Right lobe of liver (tissue), 6 donors: Measurements from ENCODE around the gene DIRAS3. TPM values are rescaled to one million over a fixed set of nuclear protein-coding genes. Genes with fewer than 3 reads are reported as not detected.

Experiments used
- ATAC-seq, 4 donors: fragments of 200-7000 bp; cut with Tn5 transposase; one replicate each; pipeline ENCODE4 v1.9.1; 2020; ENCODE audit warnings: mild to moderate bottlenecking in 4 of 4, moderate library complexity in 4 of 4
- DNase-seq, 3 donors: peaks; one replicate each; pipeline ENCODE4 v3.0.0-alpha.2; 2020
- H3K27ac ChIP-seq, 3 donors: fragments of 200-600 bp; one replicate each; pipeline ENCODE4 v1.8.0; 2022
- H3K27me3 ChIP-seq, 2 donors: fragments of 200-600 bp; one replicate each; pipeline ENCODE4 v1.8.0; 2022
- H3K36me3 ChIP-seq, 4 donors: fragments of 200-600 bp; sonication (generic) in 1 of 4; one replicate each; pipeline versions ENCODE4 v1.5.1 to v1.8.0; 2017 to 2022; ENCODE audit warnings: control low read depth in 1 of 4
- H3K4me1 ChIP-seq, 4 donors: fragments of 200-600 bp; sonication (generic) in 1 of 4; one replicate each; pipeline versions ENCODE4 v1.5.1 to v1.8.0; 2017 to 2022; ENCODE audit warnings: control low read depth in 1 of 4
- H3K4me3 ChIP-seq, 3 donors: fragments of 200-600 bp; one replicate each; pipeline ENCODE4 v1.8.0; 2022
- H3K9me3 ChIP-seq, 4 donors: fragments of 200-600 bp; sonication (generic) in 1 of 4; one replicate each; pipeline versions ENCODE4 v1.5.1 to v1.8.0; 2017 to 2022; ENCODE audit warnings: control low read depth in 1 of 4
- CTCF ChIP-seq, 4 donors: fragments of 200-600 bp in 3 of 4; fragments of 450-650 bp in 1 of 4; IDR thresholded peaks; one replicate each; pipeline versions ENCODE4 v1.5.1 to v1.8.0; 2016 to 2022; ENCODE audit warnings: antibody characterized with exemption in 4 of 4, mild to moderate bottlenecking in 2 of 4
- POLR2A ChIP-seq: fragments of 450-650 bp; IDR thresholded peaks from one replicate; pipeline ENCODE4 v1.6.1; 2017; ENCODE audit warnings: antibody characterized with exemption, mild to moderate bottlenecking
- WGBS: methylation state at CpG from one replicate; pipeline ENCODE4 v1.1.6; 2018; ENCODE audit warnings: low coverage, low lambda C conversion rate; ENCODE audit not compliant: insufficient coverage; ENCODE audit errors: missing lambda C conversion rate; 5-methylcytosine and 5-hydroxymethylcytosine counted together
- intact Hi-C, 2 donors: fragments of 100-400 bp; cut with DNase I; formaldehyde crosslinking; loops; one replicate each; pipeline versions ENCODE4 v1.11.2 to v1.14.1; 2022
- total RNA-seq, 6 experiments: library from RNA; depleted of rRNA in 2 of 6; stranded (reverse); fragments of >200 nt in 2 of 6; fragmentation: NEBNext Ultra II Directional in 3 of 6; extraction: Animal tissue kit (Norgen Biotek cat#: 25700) in 3 of 6; gene quantifications; one replicate each; pipeline versions ENCODE4 v1.1.0 to v1.2.4, GENCODE V29; 2016 to 2023
- donor health status: DM: no; HTN: yes; CAD: no.
- donor health status: DM: no; HTN: no; CAD: no.
- donor health status: DM: no; HTN: no; CAD: no.
- donor health status: DM: no; HTN: yes; CAD: no.
- donor health status: DM: no; HTN: yes; CAD: no.

DIRAS3 gene
- total RNA-seq, 6 experiments from 2014 or later: 0.62 to 6.4 (median 1.9) TPM

GRCh38 chr1:67997746-67998145 is 52.7 kb downstream of the DIRAS3 start:
- Histone ChIP-seq H3K27me3 (no peaks in the 10 kb centered on the region), H3K4me3 (no peak overlapping the region), H3K9me3 (peaks cover 0 to 6% (median 0%) of the 10 kb centered on the region in 4 donors), H3K4me1 (no peaks in the 10 kb centered on the region), H3K27ac (no peak overlapping the region), H3K36me3 (no peaks in the 10 kb centered on the region)
- no peak for TF ChIP-seq POLR2A
- TF ChIP-seq CTCF (IDR thresholded peaks at IDR 0.05): no peak
- 88% methylated on average over 2 of the region's 2 CpGs for WGBS
- intact Hi-C loops: no loop called here
- ATAC-seq (no peak), DNase-seq (no peak)

Other genes with a start within 250 kb of the DIRAS3 start
- gene GNG12, start 217.2 kb downstream of the DIRAS3 start, total RNA-seq: 10 to 100 TPM; 18.8 to 52.7 (median 33.9) TPM
- 10 to 100 TPM in 5 of 6 experiments, 1 to 10 TPM in 1; 9.3 to 36.0 (median 25.8) TPM for gene WLS, start 181.9 kb upstream of the DIRAS3 start, total RNA-seq